WTC11 (cell line): ENCODE data around the gene ADARB2. TPM values are rescaled to one million over a fixed set of nuclear protein-coding genes. Genes with fewer than 3 reads are reported as not detected.
"Not testable (repeated sequence)": the region's sequence is repeated elsewhere in the genome, so short reads cannot be mapped to it uniquely, and the experiment has no call there.

Experiments
- ATAC-seq: fragments of 200-7000 bp; cut with Tn5 transposase; 2 replicates; pipeline ENCODE4 v1.10.0; 2021; ENCODE audit warnings: mild to moderate bottlenecking, moderate library complexity
- CTCF ChIA-PET: fragments of 300-600 bp; sonication (Branson Sonifier 250); formaldehyde crosslinking; loops from one replicate; lab custom pipeline; 2021; ENCODE audit warnings: antibody characterized with exemption; lab: Charles Lee
- POLR2A ChIA-PET: fragments of 350-600 bp; sonication (Branson Sonifier 250); formaldehyde crosslinking; loops from one replicate; lab custom pipeline; 2021; ENCODE audit warnings: antibody characterized with exemption; lab: Charles Lee
- DNase-seq: peaks from one replicate; pipeline ENCODE4 v3.0.0; 2021; ENCODE audit warnings: low spot score
- H3K27ac Mint-ChIP-seq: 2 replicates; pipeline ENCODE4 v1.8.0; 2021; ENCODE audit warnings: mixed read lengths
- H3K27me3 Mint-ChIP-seq: 2 replicates; pipeline ENCODE4 v1.8.0; 2021; ENCODE audit warnings: low read depth, mild to moderate bottlenecking, moderate library complexity, mixed read lengths
- H3K36me3 Mint-ChIP-seq: 2 replicates; pipeline ENCODE4 v1.8.0; 2021; ENCODE audit warnings: mixed read lengths
- H3K4me1 Mint-ChIP-seq: 2 replicates; pipeline ENCODE4 v1.8.0; 2022; ENCODE audit warnings: mixed read lengths
- H3K4me3 Mint-ChIP-seq: 2 replicates; pipeline ENCODE4 v1.8.0; 2021; ENCODE audit warnings: mild to moderate bottlenecking, moderate library complexity, mixed read lengths
- H3K9me3 Mint-ChIP-seq: 2 replicates; pipeline ENCODE4 v1.8.0; 2021; ENCODE audit warnings: mixed read lengths
- CBFB ChIP-seq: sonication (generic); formaldehyde crosslinking; IDR thresholded peaks from 2 replicates; pipeline ENCODE4 v1.8.1; 2022; ENCODE audit warnings: mild to moderate bottlenecking, low read depth, missing genetic modification reagents
- EMX1 ChIP-seq: fragments of 250-450 bp; sonication (Bioruptor Pico); IDR thresholded peaks from 2 replicates; pipeline ENCODE4 v1.8.0; 2021; ENCODE audit warnings: mild to moderate bottlenecking
- ESRRA ChIP-seq: sonication (generic); formaldehyde crosslinking; IDR thresholded peaks from 2 replicates; pipeline ENCODE4 v1.8.1; 2022; ENCODE audit warnings: mild to moderate bottlenecking, missing genetic modification reagents, borderline replicate concordance
- GABPB1 ChIP-seq: sonication (generic); formaldehyde crosslinking; IDR thresholded peaks from 2 replicates; pipeline ENCODE4 v1.8.1; 2023; ENCODE audit warnings: mild to moderate bottlenecking, missing genetic modification reagents
- JAZF1 ChIP-seq: fragments of 250-450 bp; sonication (Bioruptor Pico); IDR thresholded peaks from 2 replicates; pipeline ENCODE4 v1.9.0; 2021; ENCODE audit warnings: moderate library complexity, mild to moderate bottlenecking, inconsistent platforms
- KAT7 ChIP-seq: sonication (generic); formaldehyde crosslinking; IDR thresholded peaks from 2 replicates; pipeline ENCODE4 v1.8.1; 2023; ENCODE audit warnings: missing genetic modification reagents, mild to moderate bottlenecking, borderline replicate concordance
- MXD4 ChIP-seq: fragments of 250-450 bp; sonication (Bioruptor Pico); IDR thresholded peaks from 2 replicates; pipeline ENCODE4 v1.8.0; 2021; ENCODE audit warnings: mild to moderate bottlenecking, moderate library complexity, borderline replicate concordance
- MYBL2 ChIP-seq: sonication (generic); formaldehyde crosslinking; IDR thresholded peaks from 2 replicates; pipeline ENCODE4 v1.8.1; 2023; ENCODE audit warnings: mild to moderate bottlenecking, moderate library complexity, missing genetic modification reagents
- RELA ChIP-seq: sonication (generic); formaldehyde crosslinking; IDR thresholded peaks from 2 replicates; pipeline ENCODE4 v1.8.1; 2022; ENCODE audit warnings: missing genetic modification reagents, mild to moderate bottlenecking, borderline replicate concordance
- TCF7 ChIP-seq: sonication (generic); formaldehyde crosslinking; IDR thresholded peaks from 2 replicates; pipeline ENCODE4 v1.8.0; 2022; ENCODE audit warnings: mild to moderate bottlenecking, low read depth, missing genetic modification reagents, moderate library complexity
- TEAD1 ChIP-seq: sonication (generic); formaldehyde crosslinking; IDR thresholded peaks from 2 replicates; pipeline ENCODE4 v1.8.0; 2022; ENCODE audit warnings: mild to moderate bottlenecking, missing genetic modification reagents
- ZNF317 ChIP-seq: sonication (generic); formaldehyde crosslinking; IDR thresholded peaks from 2 replicates; pipeline ENCODE4 v1.8.1; 2023; ENCODE audit warnings: low read depth, mild to moderate bottlenecking, moderate library complexity, missing genetic modification reagents, borderline replicate concordance
- ZNF416 ChIP-seq: fragments of 250-450 bp; sonication (Bioruptor Pico); IDR thresholded peaks from 2 replicates; pipeline ENCODE4 v1.9.0; 2021; ENCODE audit warnings: mild to moderate bottlenecking, inconsistent platforms
- total RNA-seq: library from RNA; stranded (reverse); gene quantifications from 3 replicates; pipeline ENCODE4 v1.2.3, GENCODE V29; 2021
- TF ChIP-seq, protein P1 (sequence below): sonication (generic); formaldehyde crosslinking; IDR thresholded peaks from 2 replicates; pipeline ENCODE4 v1.8.0; 2022; ENCODE audit warnings: mild to moderate bottlenecking, missing genetic modification reagents
- TF ChIP-seq, protein P2 (sequence below): sonication (generic); formaldehyde crosslinking; IDR thresholded peaks from 2 replicates; pipeline ENCODE4 v1.8.0; 2023; ENCODE audit warnings: mild to moderate bottlenecking, missing genetic modification reagents
- TF ChIP-seq, protein P3 (sequence below): fragments of 250-450 bp; sonication (Bioruptor Pico); IDR thresholded peaks from 2 replicates; pipeline ENCODE4 v1.8.0; 2021; ENCODE audit warnings: mild to moderate bottlenecking

ADARB2 gene
- total RNA-seq, 1 experiment from 2014 or later: 3.7 TPM

DNA sequence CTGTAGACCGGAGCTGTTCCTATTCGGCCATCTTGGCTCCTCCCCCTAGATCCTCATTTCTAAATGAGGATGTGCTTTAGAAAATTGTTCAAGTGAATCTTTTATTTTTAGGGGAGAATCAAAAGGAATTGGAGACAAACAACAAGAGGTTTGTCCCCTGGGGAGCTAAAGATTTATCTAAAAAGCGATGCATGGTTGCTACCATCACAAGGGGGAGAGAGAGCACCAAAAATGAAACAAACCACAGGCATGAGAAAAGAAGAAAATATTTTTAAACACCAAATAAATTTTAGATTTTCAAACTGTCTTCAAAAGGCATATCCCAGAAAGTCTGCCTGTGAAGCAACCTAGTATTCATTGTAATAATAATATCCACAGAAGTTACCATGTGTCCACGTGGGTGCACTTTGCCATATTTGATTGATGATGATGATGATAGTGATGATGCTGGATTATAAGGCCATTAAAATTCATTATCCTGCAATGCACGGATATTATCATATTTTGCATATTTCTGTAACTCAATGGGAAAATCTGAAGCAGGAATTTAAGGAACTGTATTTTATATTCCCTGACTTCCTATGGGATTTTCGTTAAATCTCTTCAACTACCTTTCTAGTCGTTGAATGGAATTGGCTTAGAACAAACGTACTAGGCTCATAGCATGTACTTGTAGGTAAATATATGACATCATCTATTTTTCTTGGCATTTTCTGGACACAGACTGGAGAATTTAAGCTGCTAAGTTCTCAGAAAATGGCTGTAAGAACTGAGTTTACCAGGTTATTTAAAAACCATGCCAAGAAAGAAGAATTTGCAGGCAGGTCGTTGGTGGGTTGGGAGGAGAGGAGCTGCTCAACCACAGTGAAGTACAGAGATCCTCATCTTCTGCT lies 509.6 kb downstream of the ADARB2 start (continued):
- TF ChIP-seq GABPB1 (CRISPR knock-in tag) (no peak), ESRRA (CRISPR knock-in tag) (no peak), CBFB (CRISPR knock-in tag) (no peak), RELA (CRISPR knock-in tag) (no peak)
- TF ChIP-seq, all 79 proteins: peak for 0

DNA sequence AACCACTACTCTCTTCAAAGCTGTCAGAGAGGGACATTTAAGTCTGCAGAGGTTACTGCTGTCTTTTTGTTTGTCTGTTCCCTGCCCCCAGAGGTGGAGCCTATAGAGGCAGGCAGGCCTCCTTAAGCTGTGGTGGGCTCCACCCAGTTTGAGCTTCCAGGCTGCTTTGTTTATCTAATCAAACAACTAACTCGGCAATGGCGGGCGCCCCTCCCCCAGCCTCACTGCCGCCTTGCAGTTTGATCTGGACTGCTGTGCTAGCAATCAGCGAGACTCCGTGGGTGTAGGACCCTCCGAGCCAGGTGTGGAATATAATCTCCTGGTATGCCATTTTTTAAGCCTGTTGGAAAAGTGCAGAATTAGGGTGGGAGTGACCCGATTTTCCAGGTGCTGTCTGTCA lies 510.4 kb downstream of the ADARB2 start:
- Mint-ChIP-seq H3K9me3 (peaks cover 39% of the 10 kb centered on the region), H3K4me1 (peaks cover 27% of the 10 kb centered on the region), H3K4me3 (peak overlapping the region; percentile 55), H3K27me3 (peaks cover 21% of the 10 kb centered on the region), H3K36me3 (peaks cover 40% of the 10 kb centered on the region), H3K27ac (peak overlapping the region; percentile 60; the same call in 1 of the 2 replicates)
- peak; percentile 54 for DNase-seq
- POLR2A ChIA-PET, ATAC-seq, CTCF ChIA-PET: not testable (repeated sequence)
- TF ChIP-seq, protein P1, sequence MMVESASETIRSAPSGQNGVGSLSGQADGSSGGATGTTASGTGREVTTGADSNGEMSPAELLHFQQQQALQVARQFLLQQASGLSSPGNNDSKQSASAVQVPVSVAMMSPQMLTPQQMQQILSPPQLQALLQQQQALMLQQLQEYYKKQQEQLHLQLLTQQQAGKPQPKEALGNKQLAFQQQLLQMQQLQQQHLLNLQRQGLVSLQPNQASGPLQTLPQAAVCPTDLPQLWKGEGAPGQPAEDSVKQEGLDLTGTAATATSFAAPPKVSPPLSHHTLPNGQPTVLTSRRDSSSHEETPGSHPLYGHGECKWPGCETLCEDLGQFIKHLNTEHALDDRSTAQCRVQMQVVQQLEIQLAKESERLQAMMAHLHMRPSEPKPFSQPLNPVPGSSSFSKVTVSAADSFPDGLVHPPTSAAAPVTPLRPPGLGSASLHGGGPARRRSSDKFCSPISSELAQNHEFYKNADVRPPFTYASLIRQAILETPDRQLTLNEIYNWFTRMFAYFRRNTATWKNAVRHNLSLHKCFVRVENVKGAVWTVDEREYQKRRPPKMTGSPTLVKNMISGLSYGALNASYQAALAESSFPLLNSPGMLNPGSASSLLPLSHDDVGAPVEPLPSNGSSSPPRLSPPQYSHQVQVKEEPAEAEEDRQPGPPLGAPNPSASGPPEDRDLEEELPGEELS (CRISPR knock-in tag): peak; percentile 25; the same call in 1 of the 2 replicates

DNA sequence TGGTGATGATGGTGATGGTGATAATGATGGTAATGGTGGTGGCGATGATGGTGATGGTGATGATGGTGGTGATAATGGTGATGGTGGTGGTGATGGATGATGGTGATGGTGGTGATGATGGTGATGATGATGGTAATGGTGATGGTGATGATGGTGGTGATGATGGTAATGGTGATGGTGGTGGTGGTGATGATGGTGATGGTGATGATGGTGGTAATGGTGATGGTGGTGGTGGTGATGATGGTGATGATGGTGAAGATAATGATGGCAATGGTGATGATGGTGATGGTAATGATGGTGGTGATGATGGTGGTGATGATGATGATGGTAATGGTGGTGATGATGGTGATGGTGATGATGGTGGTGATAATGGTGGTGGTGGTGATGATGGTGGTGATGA lies 517.5 kb downstream of the ADARB2 start:
- H3K4me3 Mint-ChIP-seq, ATAC-seq, DNase-seq, H3K4me1 Mint-ChIP-seq, POLR2A ChIA-PET, CTCF ChIA-PET, H3K27ac Mint-ChIP-seq: not testable (repeated sequence)
- peaks cover 17% of the 10 kb centered on the region for H3K36me3 Mint-ChIP-seq
- peaks cover 26% of the 10 kb centered on the region for H3K9me3 Mint-ChIP-seq
- H3K27me3 Mint-ChIP-seq: peaks cover 13% of the 10 kb centered on the region

DNA sequence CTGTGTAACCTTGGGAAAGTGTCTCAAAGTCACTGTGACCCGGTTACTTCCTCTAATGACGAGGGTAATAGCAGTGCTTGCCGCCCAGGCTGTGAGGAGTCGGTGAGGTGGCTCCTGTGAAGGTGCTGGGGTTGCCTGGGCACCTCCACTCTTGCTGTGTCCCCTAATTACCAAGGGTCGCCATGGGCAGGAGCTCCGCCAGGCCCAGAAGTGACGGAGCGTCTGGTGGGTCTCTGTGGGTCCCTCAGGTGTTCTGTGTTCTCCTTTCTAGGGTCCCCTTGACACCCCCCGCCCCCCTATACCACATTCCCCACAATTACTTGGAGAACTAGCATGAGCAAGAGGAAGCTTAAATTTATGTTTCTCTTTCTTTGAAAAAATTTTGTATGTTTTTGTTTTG lies 519.7 kb downstream of the ADARB2 start:
- Mint-ChIP-seq H3K4me1 (no peaks in the 10 kb centered on the region), H3K36me3 (no peaks in the 10 kb centered on the region), H3K27ac (no peak overlapping the region), H3K4me3 (no peak overlapping the region), H3K9me3 (0 out of 2 replicates have a peak, but pooled peaks cover 5% of the 10 kb centered on the region), H3K27me3 (peaks cover under 1% of the 10 kb centered on the region; the same call in 1 of the 2 replicates)
- DNase-seq: no peak
- ATAC-seq: no peak
- ChIA-PET POLR2A (no interaction called here), CTCF (no interaction called here)
- no peak for TF ChIP-seq ZNF317 (CRISPR knock-in tag)
- TF ChIP-seq JAZF1 (CRISPR knock-in tag): no peak
- TF ChIP-seq TEAD1: no peak
- TF ChIP-seq MYBL2 (CRISPR knock-in tag): no peak
- TF ChIP-seq, protein P2, sequence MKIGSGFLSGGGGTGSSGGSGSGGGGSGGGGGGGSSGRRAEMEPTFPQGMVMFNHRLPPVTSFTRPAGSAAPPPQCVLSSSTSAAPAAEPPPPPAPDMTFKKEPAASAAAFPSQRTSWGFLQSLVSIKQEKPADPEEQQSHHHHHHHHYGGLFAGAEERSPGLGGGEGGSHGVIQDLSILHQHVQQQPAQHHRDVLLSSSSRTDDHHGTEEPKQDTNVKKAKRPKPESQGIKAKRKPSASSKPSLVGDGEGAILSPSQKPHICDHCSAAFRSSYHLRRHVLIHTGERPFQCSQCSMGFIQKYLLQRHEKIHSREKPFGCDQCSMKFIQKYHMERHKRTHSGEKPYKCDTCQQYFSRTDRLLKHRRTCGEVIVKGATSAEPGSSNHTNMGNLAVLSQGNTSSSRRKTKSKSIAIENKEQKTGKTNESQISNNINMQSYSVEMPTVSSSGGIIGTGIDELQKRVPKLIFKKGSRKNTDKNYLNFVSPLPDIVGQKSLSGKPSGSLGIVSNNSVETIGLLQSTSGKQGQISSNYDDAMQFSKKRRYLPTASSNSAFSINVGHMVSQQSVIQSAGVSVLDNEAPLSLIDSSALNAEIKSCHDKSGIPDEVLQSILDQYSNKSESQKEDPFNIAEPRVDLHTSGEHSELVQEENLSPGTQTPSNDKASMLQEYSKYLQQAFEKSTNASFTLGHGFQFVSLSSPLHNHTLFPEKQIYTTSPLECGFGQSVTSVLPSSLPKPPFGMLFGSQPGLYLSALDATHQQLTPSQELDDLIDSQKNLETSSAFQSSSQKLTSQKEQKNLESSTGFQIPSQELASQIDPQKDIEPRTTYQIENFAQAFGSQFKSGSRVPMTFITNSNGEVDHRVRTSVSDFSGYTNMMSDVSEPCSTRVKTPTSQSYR (CRISPR knock-in tag): no peak
- no peak for TF ChIP-seq MXD4 (CRISPR knock-in tag)
- TF ChIP-seq EMX1: no peak
- TF ChIP-seq KAT7 (CRISPR knock-in tag): no peak
- no peak for TF ChIP-seq TCF7 (CRISPR knock-in tag)
- no peak for TF ChIP-seq ZNF416
- TF ChIP-seq, protein P3, sequence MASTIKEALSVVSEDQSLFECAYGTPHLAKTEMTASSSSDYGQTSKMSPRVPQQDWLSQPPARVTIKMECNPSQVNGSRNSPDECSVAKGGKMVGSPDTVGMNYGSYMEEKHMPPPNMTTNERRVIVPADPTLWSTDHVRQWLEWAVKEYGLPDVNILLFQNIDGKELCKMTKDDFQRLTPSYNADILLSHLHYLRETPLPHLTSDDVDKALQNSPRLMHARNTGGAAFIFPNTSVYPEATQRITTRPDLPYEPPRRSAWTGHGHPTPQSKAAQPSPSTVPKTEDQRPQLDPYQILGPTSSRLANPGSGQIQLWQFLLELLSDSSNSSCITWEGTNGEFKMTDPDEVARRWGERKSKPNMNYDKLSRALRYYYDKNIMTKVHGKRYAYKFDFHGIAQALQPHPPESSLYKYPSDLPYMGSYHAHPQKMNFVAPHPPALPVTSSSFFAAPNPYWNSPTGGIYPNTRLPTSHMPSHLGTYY (CRISPR knock-in tag): no peak
